Stomach (tissue), 9 donors: Measurements from ENCODE around the gene CAPG. TPM values are rescaled to one million over a fixed set of nuclear protein-coding genes. Genes with fewer than 3 reads are reported as not detected.
A peak's percentile ranks its signal among the peaks of the same experiment; 100 is the strongest.

Experiments
- DNase-seq, 2 donors: peaks; one replicate each; pipeline versions ENCODE4 v3.0.0 to v3.0.0-alpha.2; 2013 to 2019
- H3K27ac ChIP-seq, 5 donors: fragments of 200-600 bp in 4 of 5; sonication (generic) in 4 of 5; one replicate each; pipeline ENCODE4 v1.5.1; 2013 to 2019; ENCODE audit warnings: mild to moderate bottlenecking in 1 of 5, moderate library complexity in 1 of 5
- H3K27me3 ChIP-seq, 3 donors: fragments of 200-600 bp; sonication (generic); one replicate each; pipeline ENCODE4 v1.5.1; 2017 to 2019; ENCODE audit warnings: mixed run types in 1 of 3
- H3K36me3 ChIP-seq, 4 donors: fragments of 200-600 bp; sonication (generic); 1 replicate in 3 of 4; 2 replicates in 1 of 4; pipeline ENCODE4 v1.5.1; 2016 to 2019
- H3K4me1 ChIP-seq, 4 donors: fragments of 200-600 bp; sonication (generic); one replicate each; pipeline ENCODE4 v1.5.1; 2016 to 2019
- H3K4me3 ChIP-seq, 4 donors: fragments of 200-600 bp; sonication (generic) in 3 of 4; one replicate each; pipeline ENCODE4 v1.5.1; 2016 to 2019; ENCODE audit warnings: mild to moderate bottlenecking in 1 of 4
- H3K9me3 ChIP-seq, 4 donors: fragments of 200-600 bp; sonication (generic); one replicate each; pipeline ENCODE4 v1.5.1; 2016 to 2019
- CTCF ChIP-seq, 7 experiments: fragments of 450-650 bp in 4 of 7; fragments of 200-600 bp in 3 of 7; sonication (generic) in 3 of 7; IDR thresholded peaks; one replicate each; pipeline ENCODE4 v1.5.1; 2016 to 2019; ENCODE audit warnings: antibody characterized with exemption in 7 of 7, control low read depth in 2 of 7, mild to moderate bottlenecking in 1 of 7
- EP300 ChIP-seq: sonication (generic); formaldehyde crosslinking; IDR thresholded peaks from one replicate; pipeline ENCODE4 v1.6.1; 2017; ENCODE audit warnings: antibody characterized with exemption
- POLR2A ChIP-seq, 4 donors: fragments of 450-650 bp; IDR thresholded peaks; one replicate each; pipeline ENCODE4 v1.6.1; 2016; ENCODE audit warnings: antibody characterized with exemption in 4 of 4, control low read depth in 2 of 4, mild to moderate bottlenecking in 1 of 4, moderate library complexity in 1 of 4
- POLR2AphosphoS5 ChIP-seq, 3 donors: sonication (generic); formaldehyde crosslinking; IDR thresholded peaks; one replicate each; pipeline ENCODE4 v1.6.1; 2016; ENCODE audit warnings: antibody characterized with exemption in 3 of 3
- WGBS, 5 donors: extraction: QIAGEN DNeasy Blood & Tissue Kit in 3 of 5; methylation state at CpG; one replicate each; pipeline versions ENCODE4 v1.1.5 to v1.1.7; 2013 to 2018; 5-methylcytosine and 5-hydroxymethylcytosine counted together
- intact Hi-C: fragments of 100-400 bp; cut with DNase I; formaldehyde crosslinking; loops from one replicate; pipeline ENCODE4 v1.15.1; 2023; ENCODE audit warnings: low total_unique reads
- polyA plus RNA-seq, 3 donors: library from polyadenylated mRNA; stranded (reverse); fragments of 200-250 nt; gene quantifications; one replicate each; pipeline ENCODE4 v1.2.3, GENCODE V29; 2013
- total RNA-seq, 5 donors: library from RNA; depleted of rRNA; stranded (reverse); fragments of >200 nt; gene quantifications; one replicate each; pipeline versions ENCODE4 v1.1.0 to v1.2.3, GENCODE V29; 2014 to 2016
- donor health status: healthy with polysubstance abuse.
- donor health status: Bipolar disorder and iron deficiency.
- donor health status: healthy.

CAPG gene
- total and polyA plus RNA-seq, 8 donors: 35.0 to 350 (median 126) TPM

- WGBS, 5 donors: 92 to 96% (median 93%) methylated on average over 7 of the region's 7 CpGs
- intact Hi-C loops: no loop called here
- H3K27me3 ChIP-seq: no peaks in the 10 kb centered on the region
Observed at GRCh38 chr2:85449214-85449588, 39.0 kb upstream of the CAPG start.

GRCh38 chr2:85448461-85449213, 38.5 kb upstream of the CAPG start:
- WGBS, 5 donors: 69 to 89% (median 74%) methylated on average over 8 of the region's 8 CpGs
- TF ChIP-seq CTCF (IDR thresholded peaks at IDR 0.05): no peak

More at GRCh38 chr2:85449214-85449588, 39.0 kb upstream of the CAPG start:
- Histone ChIP-seq H3K4me1 (peaks cover 10 to 24% (median 21%) of the 10 kb centered on the region in 4 donors), H3K4me3 (no peak overlapping the region), H3K27ac (no peak overlapping the region), H3K9me3 (no peaks in the 10 kb centered on the region), H3K36me3 (no peaks in the 10 kb centered on the region)
- no peak for DNase-seq
- TF ChIP-seq CTCF (IDR thresholded peaks at IDR 0.05) (no peak), EP300 (no peak), POLR2A (IDR thresholded peaks at IDR 0.05) (no peak), POLR2AphosphoS5 (IDR thresholded peaks at IDR 0.05) (no peak)

GRCh38 chr2:85447222-85447585, 37.0 kb upstream of the CAPG start:
- TF ChIP-seq POLR2A (IDR thresholded peaks at IDR 0.05) (no peak), EP300 (no peak), POLR2AphosphoS5 (IDR thresholded peaks at IDR 0.05) (no peak), CTCF (IDR thresholded peaks at IDR 0.05) (no peak)
- 77 to 95% (median 83%) methylated on average over 8 of the region's 8 CpGs for WGBS, 5 donors
- DNase-seq: no peak

More at GRCh38 chr2:85448461-85449213, 38.5 kb upstream of the CAPG start:
- Histone ChIP-seq H3K9me3 (no peaks in the 10 kb centered on the region), H3K36me3 (no peaks in the 10 kb centered on the region), H3K27me3 (no peaks in the 10 kb centered on the region), H3K4me3 (no peak overlapping the region), H3K4me1 (peaks cover 10 to 24% (median 20%) of the 10 kb centered on the region in 4 donors), H3K27ac (no peak overlapping the region)
- intact Hi-C loops: no loop called here
- DNase-seq: no peak

GRCh38 chr2:85446296-85447221, 36.4 kb upstream of the CAPG start:
- no peak for TF ChIP-seq CTCF (IDR thresholded peaks at IDR 0.05)
- TF ChIP-seq POLR2A (IDR thresholded peaks at IDR 0.05): no peak
- TF ChIP-seq POLR2AphosphoS5 (IDR thresholded peaks at IDR 0.05): no peak
- no peak for TF ChIP-seq EP300
- peaks cover 10 to 24% (median 18%) of the 10 kb centered on the region in 4 donors for H3K4me1 ChIP-seq
- DNase-seq: no peak

More at GRCh38 chr2:85447222-85447585, 37.0 kb upstream of the CAPG start:
- Histone ChIP-seq H3K4me1 (peaks cover 10 to 24% (median 18%) of the 10 kb centered on the region in 4 donors), H3K27ac (peak overlapping the region in 1 of 5 donors; percentile 73), H3K27me3 (no peaks in the 10 kb centered on the region), H3K9me3 (no peaks in the 10 kb centered on the region), H3K4me3 (no peak overlapping the region), H3K36me3 (no peaks in the 10 kb centered on the region)
- intact Hi-C loops: no loop called here

More at GRCh38 chr2:85446296-85447221, 36.4 kb upstream of the CAPG start:
- Histone ChIP-seq H3K4me3 (no peak overlapping the region), H3K27ac (peak overlapping the region; percentile 40 to 73 (median 64)), H3K36me3 (no peaks in the 10 kb centered on the region), H3K9me3 (no peaks in the 10 kb centered on the region), H3K27me3 (no peaks in the 10 kb centered on the region)
- intact Hi-C loops: no loop called here
- 66 to 86% (median 77%) methylated on average over 13 to 14 of the region's 14 CpGs for WGBS, 5 donors
